GM18511 (cell line): ENCODE measurements around the gene NDRG2.
A peak's percentile ranks its signal among the peaks of the same experiment; 100 is the strongest.

Experiments
- ATAC-seq: cut with Tn5 transposase; IDR thresholded peaks from one replicate; pipeline ENCODE4 v1.9.1; 2021; ENCODE audit warnings: mild to moderate bottlenecking, moderate library complexity; ENCODE audit not compliant: unreplicated experiment

NDRG2 gene

GRCh38 chr14:21024585-21025370 is at the start of gene NDRG2:
Gene NDRG2 (minus strand): TSS chr14:21025061. CDS start chr14:21023315, 1,746 bp downstream.
- no peak for ATAC-seq

GRCh38 chr14:21073921-21074320 is 49.1 kb upstream of the NDRG2 start:
- ATAC-seq, result no peak

- no peak for ATAC-seq
These were observed 48.0 kb upstream of the NDRG2 start for GRCh38 chr14:21072781-21073339.

GRCh38 chr14:21072031-21072473 is 47.2 kb upstream of the NDRG2 start:
- no peak for ATAC-seq

- ATAC-seq, result peak; percentile 77
These were observed 46.6 kb upstream of the NDRG2 start for GRCh38 chr14:21071225-21072030.

- ATAC-seq, result peak; percentile 33
These were observed 45.9 kb upstream of the NDRG2 start for GRCh38 chr14:21070610-21071224.

GRCh38 chr14:21070083-21070609 is 45.3 kb upstream of the NDRG2 start, which contains the start of gene ARHGEF40:
Gene ARHGEF40 (plus strand): TSS chr14:21070304. CDS start chr14:21070397, 93 bp downstream.
- ATAC-seq, result no peak

GRCh38 chr14:21069388-21070082 is 44.7 kb upstream of the NDRG2 start:
- ATAC-seq, result no peak

GRCh38 chr14:21068521-21069387 is 43.9 kb upstream of the NDRG2 start:
- no peak for ATAC-seq

GRCh38 chr14:21066882-21067502 is 42.1 kb upstream of the NDRG2 start:
- ATAC-seq, result no peak

GRCh38 chr14:21063479-21063878 is 38.6 kb upstream of the NDRG2 start:
- no peak for ATAC-seq

- ATAC-seq, result no peak
These were observed 36.4 kb upstream of the NDRG2 start for GRCh38 chr14:21061347-21061668.

GRCh38 chr14:21060614-21061346 is 35.9 kb upstream of the NDRG2 start:
- ATAC-seq, result no peak

GRCh38 chr14:21059842-21060613 is 35.2 kb upstream of the NDRG2 start:
- no peak for ATAC-seq

- no peak for ATAC-seq
These were observed 34.0 kb upstream of the NDRG2 start for GRCh38 chr14:21058903-21059302.

GRCh38 chr14:21057803-21058675 is 33.2 kb upstream of the NDRG2 start, which contains the start of gene RNASE8:
Gene RNASE8 (plus strand): TSS chr14:21057822. CDS start chr14:21057893, 71 bp downstream.
- no peak for ATAC-seq
